ENCODE data around the gene PCSK5.

DNA sequence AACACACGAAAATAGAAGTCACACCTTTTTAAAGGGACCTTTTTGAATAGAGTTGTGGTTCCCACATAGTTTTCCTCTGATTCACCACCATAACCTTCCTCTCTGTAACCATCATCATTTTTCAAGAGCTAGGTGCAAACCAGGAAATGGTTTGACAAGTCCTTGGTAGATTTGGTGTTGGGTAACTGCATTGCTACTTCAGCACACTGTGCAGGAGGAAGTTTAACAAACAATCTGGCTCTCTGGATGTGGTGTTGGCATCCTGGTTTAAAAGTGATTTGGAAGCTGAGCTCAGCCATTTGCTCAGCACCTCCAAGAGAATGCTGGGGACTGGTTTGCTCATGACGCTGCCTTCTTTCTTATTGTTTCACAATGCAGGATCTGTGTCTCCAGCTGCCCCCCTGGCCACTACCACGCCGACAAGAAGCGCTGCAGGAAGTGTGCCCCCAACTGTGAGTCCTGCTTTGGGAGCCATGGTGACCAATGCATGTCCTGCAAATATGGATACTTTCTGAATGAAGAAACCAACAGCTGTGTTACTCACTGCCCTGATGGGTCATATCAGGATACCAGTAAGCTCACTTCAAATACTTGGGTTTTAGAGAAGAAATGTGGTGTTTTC lies 290.7 kb downstream of the PCSK5 start:
- TF ChIP-seq, protein P1, sequence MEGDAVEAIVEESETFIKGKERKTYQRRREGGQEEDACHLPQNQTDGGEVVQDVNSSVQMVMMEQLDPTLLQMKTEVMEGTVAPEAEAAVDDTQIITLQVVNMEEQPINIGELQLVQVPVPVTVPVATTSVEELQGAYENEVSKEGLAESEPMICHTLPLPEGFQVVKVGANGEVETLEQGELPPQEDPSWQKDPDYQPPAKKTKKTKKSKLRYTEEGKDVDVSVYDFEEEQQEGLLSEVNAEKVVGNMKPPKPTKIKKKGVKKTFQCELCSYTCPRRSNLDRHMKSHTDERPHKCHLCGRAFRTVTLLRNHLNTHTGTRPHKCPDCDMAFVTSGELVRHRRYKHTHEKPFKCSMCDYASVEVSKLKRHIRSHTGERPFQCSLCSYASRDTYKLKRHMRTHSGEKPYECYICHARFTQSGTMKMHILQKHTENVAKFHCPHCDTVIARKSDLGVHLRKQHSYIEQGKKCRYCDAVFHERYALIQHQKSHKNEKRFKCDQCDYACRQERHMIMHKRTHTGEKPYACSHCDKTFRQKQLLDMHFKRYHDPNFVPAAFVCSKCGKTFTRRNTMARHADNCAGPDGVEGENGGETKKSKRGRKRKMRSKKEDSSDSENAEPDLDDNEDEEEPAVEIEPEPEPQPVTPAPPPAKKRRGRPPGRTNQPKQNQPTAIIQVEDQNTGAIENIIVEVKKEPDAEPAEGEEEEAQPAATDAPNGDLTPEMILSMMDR (IDR thresholded peaks at IDR 0.05; ENCODE audit: borderline replicate concordance, extremely low read depth, low read length, poor library complexity, severe bottlenecking) = no peak
- TF ChIP-seq EZH2 (IDR thresholded peaks at IDR 0.05; ENCODE audit: borderline replicate concordance, low read depth, low read length, severe bottlenecking) = no peak

All from DND-41 (cell line).